ENCODE results near the gene PLEKHA3. TPM values are rescaled to one million over a fixed set of nuclear protein-coding genes. Genes with fewer than 3 reads are reported as not detected.

PLEKHA3 gene
- total RNA-seq, 1 donor from 2014 or later = 9.7 TPM

- TF ChIP-seq, protein P1, sequence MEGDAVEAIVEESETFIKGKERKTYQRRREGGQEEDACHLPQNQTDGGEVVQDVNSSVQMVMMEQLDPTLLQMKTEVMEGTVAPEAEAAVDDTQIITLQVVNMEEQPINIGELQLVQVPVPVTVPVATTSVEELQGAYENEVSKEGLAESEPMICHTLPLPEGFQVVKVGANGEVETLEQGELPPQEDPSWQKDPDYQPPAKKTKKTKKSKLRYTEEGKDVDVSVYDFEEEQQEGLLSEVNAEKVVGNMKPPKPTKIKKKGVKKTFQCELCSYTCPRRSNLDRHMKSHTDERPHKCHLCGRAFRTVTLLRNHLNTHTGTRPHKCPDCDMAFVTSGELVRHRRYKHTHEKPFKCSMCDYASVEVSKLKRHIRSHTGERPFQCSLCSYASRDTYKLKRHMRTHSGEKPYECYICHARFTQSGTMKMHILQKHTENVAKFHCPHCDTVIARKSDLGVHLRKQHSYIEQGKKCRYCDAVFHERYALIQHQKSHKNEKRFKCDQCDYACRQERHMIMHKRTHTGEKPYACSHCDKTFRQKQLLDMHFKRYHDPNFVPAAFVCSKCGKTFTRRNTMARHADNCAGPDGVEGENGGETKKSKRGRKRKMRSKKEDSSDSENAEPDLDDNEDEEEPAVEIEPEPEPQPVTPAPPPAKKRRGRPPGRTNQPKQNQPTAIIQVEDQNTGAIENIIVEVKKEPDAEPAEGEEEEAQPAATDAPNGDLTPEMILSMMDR (IDR thresholded peaks at IDR 0.05; ENCODE audit: insufficient read depth, low read length, poor library complexity, severe bottlenecking) = no peak
- Histone ChIP-seq H3K4me3 (ENCODE audit: low read depth, low read length) (no peak overlapping the region), H3K36me3 (ENCODE audit: control insufficient read depth, insufficient read depth, low read length) (no peaks in the 10 kb centered on the region), H3K27me3 (ENCODE audit: control insufficient read depth, insufficient read depth, low read length) (no peaks in the 10 kb centered on the region)
- DNase-seq (ENCODE audit: low read depth) = no peak
Measured at GRCh38 chr2:178510384-178510783, 30.1 kb downstream of the PLEKHA3 start.

GRCh38 chr2:178512484-178512883, 32.2 kb downstream of the PLEKHA3 start:
- TF ChIP-seq, protein P1 (IDR thresholded peaks at IDR 0.05; ENCODE audit: insufficient read depth, low read length, poor library complexity, severe bottlenecking) = no peak

DNA sequence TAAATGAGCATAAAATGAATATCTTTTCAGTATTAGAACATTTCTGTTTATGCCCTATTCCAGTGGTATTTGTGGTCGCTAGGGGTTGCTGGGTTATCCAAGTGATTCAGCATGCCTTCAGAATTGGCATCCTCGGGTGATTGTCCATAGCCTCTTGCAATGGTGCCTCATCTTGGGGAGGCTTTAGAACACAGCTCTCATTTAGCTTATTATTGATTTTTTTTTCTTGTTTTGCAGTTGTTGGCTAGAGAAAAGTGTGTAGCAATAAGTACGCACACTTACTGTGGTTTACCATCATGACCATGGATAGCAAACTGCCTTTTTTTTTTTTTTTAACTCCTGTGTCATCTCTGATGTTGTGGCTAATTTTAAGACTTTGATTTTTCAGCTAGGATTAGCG, 33.6 kb downstream of the PLEKHA3 start:
- H3K27me3 ChIP-seq (ENCODE audit: control insufficient read depth, insufficient read depth, low read length) = no peaks in the 10 kb centered on the region
- no peak for DNase-seq (ENCODE audit: low read depth)
- TF ChIP-seq, protein P1 (IDR thresholded peaks at IDR 0.05; ENCODE audit: insufficient read depth, low read length, poor library complexity, severe bottlenecking) = no peak

More at GRCh38 chr2:178512484-178512883, 32.2 kb downstream of the PLEKHA3 start:
- Histone ChIP-seq H3K27me3 (ENCODE audit: control insufficient read depth, insufficient read depth, low read length) (no peaks in the 10 kb centered on the region), H3K36me3 (ENCODE audit: control insufficient read depth, insufficient read depth, low read length) (no peaks in the 10 kb centered on the region), H3K4me3 (ENCODE audit: low read depth, low read length) (no peak overlapping the region)
- peak; percentile 74 for DNase-seq (ENCODE audit: low read depth)

DNA sequence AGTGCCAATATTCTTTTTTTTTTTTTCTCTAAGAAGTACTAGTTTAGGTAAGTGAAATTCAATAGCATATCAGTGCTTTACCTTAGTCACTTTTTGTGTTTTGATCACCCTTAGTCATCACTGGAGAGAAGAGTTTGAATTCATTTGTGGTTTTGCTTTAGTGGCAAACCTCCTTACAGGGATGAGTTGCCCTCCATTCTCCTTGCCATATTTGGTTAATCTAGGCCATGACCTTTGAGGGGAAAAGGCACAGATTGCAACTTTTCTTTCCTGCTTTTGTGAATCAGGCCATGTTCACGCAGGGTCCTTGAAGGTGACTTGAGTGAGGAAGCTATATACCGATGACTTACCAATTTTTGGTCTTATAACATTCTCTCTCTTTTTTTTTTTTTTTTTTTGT, 34.4 kb downstream of the PLEKHA3 start:
- no peak overlapping the region for H3K4me3 ChIP-seq (ENCODE audit: low read depth, low read length)
- H3K27me3 ChIP-seq (ENCODE audit: control insufficient read depth, insufficient read depth, low read length) = no peaks in the 10 kb centered on the region
- peak; percentile 73 for DNase-seq (ENCODE audit: low read depth)
- TF ChIP-seq, protein P1 (IDR thresholded peaks at IDR 0.05; ENCODE audit: insufficient read depth, low read length, poor library complexity, severe bottlenecking) = no peak
- H3K36me3 ChIP-seq (ENCODE audit: control insufficient read depth, insufficient read depth, low read length) = no peaks in the 10 kb centered on the region

More for the DNA sequence above, 33.6 kb downstream of the PLEKHA3 start:
- Histone ChIP-seq H3K4me3 (ENCODE audit: low read depth, low read length) (no peak overlapping the region), H3K36me3 (ENCODE audit: control insufficient read depth, insufficient read depth, low read length) (no peaks in the 10 kb centered on the region)

- no peak for DNase-seq (ENCODE audit: low read depth)
- no peaks in the 10 kb centered on the region for H3K27me3 ChIP-seq (ENCODE audit: control insufficient read depth, insufficient read depth, low read length)
- H3K4me3 ChIP-seq (ENCODE audit: low read depth, low read length) = no peak overlapping the region
- H3K36me3 ChIP-seq (ENCODE audit: control insufficient read depth, insufficient read depth, low read length) = no peaks in the 10 kb centered on the region
- TF ChIP-seq, protein P1 (IDR thresholded peaks at IDR 0.05; ENCODE audit: insufficient read depth, low read length, poor library complexity, severe bottlenecking) = no peak
Measured at GRCh38 chr2:178517496-178517895, 37.2 kb downstream of the PLEKHA3 start.
